Retina (tissue), 1 donor: Measurements from ENCODE around the gene SNX32.

Source experiments
- DNase-seq: peaks from one replicate; pipeline ENCODE4 v3.0.0-alpha.2; 2016

SNX32 gene

GRCh38 chr11:65857853-65858680 is 24.3 kb downstream of the SNX32 start, which contains the start of gene CFL1:
TSS of gene CFL1 (minus strand) at chr11:65858180. CDS start at chr11:65858099, 81 bp downstream.
- DNase-seq: peak; percentile 99

- DNase-seq: no peak
These were observed 24.9 kb downstream of the SNX32 start for GRCh38 chr11:65858681-65859087.

- peak; percentile 96 for DNase-seq
These were observed 25.5 kb downstream of the SNX32 start for GRCh38 chr11:65859095-65859811.

GRCh38 chr11:65859812-65860277 is 26.1 kb downstream of the SNX32 start:
- DNase-seq: no peak

- DNase-seq: peak; percentile 98
These were observed 26.8 kb downstream of the SNX32 start, which contains the start of gene MUS81 for GRCh38 chr11:65860278-65861164. TSS of gene MUS81 (plus strand) at chr11:65860433. CDS start at chr11:65860754, 321 bp downstream.

GRCh38 chr11:65861165-65861505 is 27.4 kb downstream of the SNX32 start:
- DNase-seq: no peak

- DNase-seq: no peak
These were observed 27.9 kb downstream of the SNX32 start for GRCh38 chr11:65861533-65862183.

GRCh38 chr11:65862191-65862735 is 28.5 kb downstream of the SNX32 start:
- no peak for DNase-seq

- DNase-seq: no peak
These were observed 29.5 kb downstream of the SNX32 start for GRCh38 chr11:65862941-65863888.

GRCh38 chr11:65863889-65864705 is 30.3 kb downstream of the SNX32 start:
- no peak for DNase-seq

- no peak for DNase-seq
These were observed 31.1 kb downstream of the SNX32 start for GRCh38 chr11:65864706-65865471.

- no peak for DNase-seq
These were observed 31.9 kb downstream of the SNX32 start for GRCh38 chr11:65865550-65866172.

GRCh38 chr11:65866509-65867283 is 32.9 kb downstream of the SNX32 start:
- DNase-seq: no peak

- DNase-seq: peak; percentile 39
These were observed 33.7 kb downstream of the SNX32 start for GRCh38 chr11:65867284-65868071.

GRCh38 chr11:65868076-65868667 is 34.4 kb downstream of the SNX32 start:
- DNase-seq: peak; percentile 47

- DNase-seq: no peak
These were observed 35.1 kb downstream of the SNX32 start for GRCh38 chr11:65868907-65869306.
